Omental fat pad (tissue), 4 donors: ENCODE results near the gene DDX10. TPM values are rescaled to one million over a fixed set of nuclear protein-coding genes. Genes with fewer than 3 reads are reported as not detected.

ENCODE experiments used
- ATAC-seq: fragments of 150-250 bp; one replicate; pipeline ENCODE4 v1.9.1; 2016; ENCODE audit warnings: mild to moderate bottlenecking, moderate library complexity; ENCODE audit not compliant: low FRiP score
- DNase-seq: peaks from one replicate; pipeline ENCODE4 v3.0.0-alpha.2; 2019; ENCODE audit warnings: low spot score
- CTCF ChIP-seq, 3 donors: fragments of 450-650 bp; IDR thresholded peaks; one replicate each; pipeline ENCODE4 v1.5.1; 2016 to 2017; ENCODE audit warnings: antibody characterized with exemption in 3 of 3, mild to moderate bottlenecking in 3 of 3, moderate library complexity in 2 of 3
- total RNA-seq, 4 donors: library from RNA; depleted of rRNA; stranded (reverse); fragments of >200 nt; gene quantifications; one replicate each; pipeline ENCODE4 v1.1.0, GENCODE V29; 2016

Gene DDX10
- total RNA-seq, 4 donors from 2014 or later = 20.2 to 60.6 (median 26.5) TPM

GRCh38 chr11:108835624-108836023 lies 170.8 kb downstream of the DDX10 start:
- ATAC-seq = no peak
- DNase-seq = no peak
- TF ChIP-seq CTCF (IDR thresholded peaks at IDR 0.05) = no peak

- ATAC-seq = no peak
- no peak for TF ChIP-seq CTCF (IDR thresholded peaks at IDR 0.05)
- no peak for DNase-seq
Measured at GRCh38 chr11:108836541-108836940, 171.7 kb downstream of the DDX10 start.

- TF ChIP-seq CTCF (IDR thresholded peaks at IDR 0.05) = no peak
- no peak for ATAC-seq
- DNase-seq = no peak
Measured at GRCh38 chr11:108838102-108838791, 173.4 kb downstream of the DDX10 start.

GRCh38 chr11:108838792-108839105 lies 173.9 kb downstream of the DDX10 start:
- TF ChIP-seq CTCF (IDR thresholded peaks at IDR 0.05) = no peak
- ATAC-seq = no peak

GRCh38 chr11:108846009-108846408 lies 181.1 kb downstream of the DDX10 start:
- TF ChIP-seq CTCF (IDR thresholded peaks at IDR 0.05) = no peak
- no peak for ATAC-seq

More at GRCh38 chr11:108838792-108839105, 173.9 kb downstream of the DDX10 start:
- DNase-seq = no peak

GRCh38 chr11:108847298-108847990 lies 182.6 kb downstream of the DDX10 start:
- DNase-seq (no peak), ATAC-seq (no peak)
- no peak for TF ChIP-seq CTCF (IDR thresholded peaks at IDR 0.05)

More at GRCh38 chr11:108846009-108846408, 181.1 kb downstream of the DDX10 start:
- no peak for DNase-seq

GRCh38 chr11:108851781-108852180 lies 186.9 kb downstream of the DDX10 start:
- DNase-seq (no peak), ATAC-seq (no peak)
- TF ChIP-seq CTCF (IDR thresholded peaks at IDR 0.05) = no peak
